Measurements from ENCODE around the gene ARFGAP3.

DNA sequence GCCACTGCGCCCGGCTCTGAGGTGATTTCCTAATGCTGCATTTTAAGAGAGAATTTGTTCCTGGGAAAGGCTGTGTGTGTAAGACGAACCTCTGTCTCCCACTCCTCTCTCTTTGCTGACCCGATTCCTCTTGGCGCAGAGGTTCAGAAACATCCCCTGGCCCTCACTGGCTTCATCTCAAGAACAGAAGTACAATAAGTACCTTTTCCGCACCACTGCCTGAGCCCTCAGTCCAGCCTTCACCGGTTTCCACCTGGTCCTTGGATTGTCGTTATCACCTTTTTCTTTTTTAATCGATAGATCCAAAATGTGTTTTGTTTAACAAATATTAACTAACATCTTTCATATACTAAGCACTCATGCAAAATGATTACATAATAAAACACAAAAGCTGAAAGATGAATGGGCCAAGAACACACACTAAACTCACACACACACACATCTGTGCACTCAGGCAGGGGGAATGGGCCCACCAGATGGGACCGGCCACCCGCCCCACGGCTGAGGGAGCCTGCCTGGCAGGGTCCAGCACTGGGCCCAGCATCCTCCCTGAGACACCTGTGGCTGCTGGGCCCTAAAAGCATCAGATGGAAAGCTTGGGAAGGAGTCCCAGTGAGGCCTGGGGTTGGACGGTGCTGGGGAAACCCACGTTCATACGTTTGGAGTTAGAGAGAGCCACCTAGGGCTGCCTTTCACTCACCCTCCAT is 86.0 kb downstream of the ARFGAP3 start:
- TF ChIP-seq, protein P1, sequence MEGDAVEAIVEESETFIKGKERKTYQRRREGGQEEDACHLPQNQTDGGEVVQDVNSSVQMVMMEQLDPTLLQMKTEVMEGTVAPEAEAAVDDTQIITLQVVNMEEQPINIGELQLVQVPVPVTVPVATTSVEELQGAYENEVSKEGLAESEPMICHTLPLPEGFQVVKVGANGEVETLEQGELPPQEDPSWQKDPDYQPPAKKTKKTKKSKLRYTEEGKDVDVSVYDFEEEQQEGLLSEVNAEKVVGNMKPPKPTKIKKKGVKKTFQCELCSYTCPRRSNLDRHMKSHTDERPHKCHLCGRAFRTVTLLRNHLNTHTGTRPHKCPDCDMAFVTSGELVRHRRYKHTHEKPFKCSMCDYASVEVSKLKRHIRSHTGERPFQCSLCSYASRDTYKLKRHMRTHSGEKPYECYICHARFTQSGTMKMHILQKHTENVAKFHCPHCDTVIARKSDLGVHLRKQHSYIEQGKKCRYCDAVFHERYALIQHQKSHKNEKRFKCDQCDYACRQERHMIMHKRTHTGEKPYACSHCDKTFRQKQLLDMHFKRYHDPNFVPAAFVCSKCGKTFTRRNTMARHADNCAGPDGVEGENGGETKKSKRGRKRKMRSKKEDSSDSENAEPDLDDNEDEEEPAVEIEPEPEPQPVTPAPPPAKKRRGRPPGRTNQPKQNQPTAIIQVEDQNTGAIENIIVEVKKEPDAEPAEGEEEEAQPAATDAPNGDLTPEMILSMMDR (IDR thresholded peaks at IDR 0.05): no peak
- TF ChIP-seq SIN3A (IDR thresholded peaks at IDR 0.05; ENCODE audit: borderline replicate concordance, insufficient read depth, low read depth, low read length): no peak
